MV-4-11 (cell line): ENCODE data around the gene PARP14.

Experiments
- DNase-seq: peaks from one replicate; lab custom pipeline; 2025; lab: John Stamatoyannopoulos, UW

PARP14 gene

GRCh38 chr3:122773944-122774509 lies 93.4 kb downstream of the PARP14 start:
- DNase-seq: no peak

- DNase-seq: no peak
Observed at GRCh38 chr3:122774564-122774963, 93.9 kb downstream of the PARP14 start.

GRCh38 chr3:122776675-122777468 lies 96.2 kb downstream of the PARP14 start:
- no peak for DNase-seq

GRCh38 chr3:122777563-122777962 lies 96.9 kb downstream of the PARP14 start:
- no peak for DNase-seq
